H9 (cell line): ENCODE results near the gene THBS1. TPM values are rescaled to one million over a fixed set of nuclear protein-coding genes. Genes with fewer than 3 reads are reported as not detected.
A peak's percentile ranks its signal among the peaks of the same experiment; 100 is the strongest.

Experiments used
- DNase-seq: peaks from one replicate; pipeline ENCODE4 v3.0.0-alpha.2; 2017
- H2AFZ ChIP-seq: one replicate; pipeline ENCODE4 v1.6.1; 2013; ENCODE audit warnings: mild to moderate bottlenecking, low read length, control low read depth, moderate library complexity
- H2AK5ac ChIP-seq: 2 replicates; pipeline ENCODE4 v1.6.1; 2013; ENCODE audit warnings: low read length, control low read depth, mixed read lengths; ENCODE audit not compliant: insufficient read length
- H2BK120ac ChIP-seq: one replicate; pipeline ENCODE4 v1.6.1; 2013; ENCODE audit warnings: low read depth, mild to moderate bottlenecking, low read length, control low read depth, inconsistent platforms; ENCODE audit not compliant: poor library complexity, severe bottlenecking
- H2BK12ac ChIP-seq: 2 replicates; pipeline ENCODE4 v1.6.1; 2013; ENCODE audit warnings: low read length, control low read depth, mixed read lengths, low read depth; ENCODE audit not compliant: insufficient read length
- H2BK15ac ChIP-seq: 2 replicates; pipeline ENCODE4 v1.6.1; 2013; ENCODE audit warnings: low read depth, low read length, control low read depth
- H2BK20ac ChIP-seq: one replicate; pipeline ENCODE4 v1.6.1; 2013; ENCODE audit warnings: low read depth, mild to moderate bottlenecking, low read length, control low read depth, inconsistent platforms; ENCODE audit not compliant: poor library complexity, severe bottlenecking
- H2BK5ac ChIP-seq: 2 replicates; pipeline ENCODE4 v1.6.1; 2013; ENCODE audit warnings: low read length, control low read depth, mixed read lengths; ENCODE audit not compliant: insufficient read length
- H3K14ac ChIP-seq: 2 replicates; pipeline ENCODE4 v1.6.1; 2013; ENCODE audit warnings: low read length, control low read depth; ENCODE audit not compliant: insufficient read depth
- H3K18ac ChIP-seq: 2 replicates; pipeline ENCODE4 v1.6.1; 2013; ENCODE audit warnings: low read depth, mild to moderate bottlenecking, mixed read lengths, low read length, control low read depth; ENCODE audit not compliant: insufficient read length
- H3K23ac ChIP-seq: 2 replicates; pipeline ENCODE4 v1.6.1; 2013; ENCODE audit warnings: low read length, control low read depth, mixed read lengths, low read depth; ENCODE audit not compliant: insufficient read length
- H3K23me2 ChIP-seq: 2 replicates; pipeline ENCODE4 v1.6.1; 2013; ENCODE audit warnings: low read depth, mild to moderate bottlenecking, mixed read lengths, low read length, control low read depth; ENCODE audit not compliant: insufficient read length, poor library complexity, severe bottlenecking
- H3K27ac ChIP-seq: 2 replicates; pipeline ENCODE4 v1.5.1; 2013; ENCODE audit warnings: low read length, control low read depth, mixed read lengths, low read depth; ENCODE audit not compliant: insufficient read length
- H3K27me3 ChIP-seq: 2 replicates; pipeline ENCODE4 v1.6.1; 2013; ENCODE audit warnings: low read length, control low read depth, inconsistent platforms; ENCODE audit not compliant: insufficient read depth
- H3K4ac ChIP-seq: 2 replicates; pipeline ENCODE4 v1.6.1; 2013; ENCODE audit warnings: low read depth, mild to moderate bottlenecking, control low read depth, inconsistent platforms, low read length, moderate library complexity
- H3K4me1 ChIP-seq: 2 replicates; pipeline ENCODE4 v1.6.1; 2013; ENCODE audit warnings: low read length, control low read depth, inconsistent platforms; ENCODE audit not compliant: insufficient read depth
- H3K4me2 ChIP-seq: 2 replicates; pipeline ENCODE4 v1.6.1; 2013; ENCODE audit warnings: low read length, control low read depth, mixed read lengths; ENCODE audit not compliant: insufficient read length, insufficient read depth
- H3K56ac ChIP-seq: 2 replicates; pipeline ENCODE4 v1.6.1; 2013; ENCODE audit warnings: low read depth, mild to moderate bottlenecking, mixed read lengths, low read length, control low read depth; ENCODE audit not compliant: insufficient read length
- H3K79me1 ChIP-seq: 2 replicates; pipeline ENCODE4 v1.6.1; 2013; ENCODE audit warnings: low read depth, mild to moderate bottlenecking, moderate library complexity, low read length, control low read depth, inconsistent platforms; ENCODE audit not compliant: insufficient read depth, poor library complexity, severe bottlenecking
- H3K79me2 ChIP-seq: 2 replicates; pipeline ENCODE4 v1.6.1; 2013; ENCODE audit warnings: low read length, control low read depth, inconsistent platforms; ENCODE audit not compliant: insufficient read depth
- H3K9ac ChIP-seq: 2 replicates; pipeline ENCODE4 v1.6.1; 2013; ENCODE audit warnings: low read length, control low read depth, mixed read lengths; ENCODE audit not compliant: insufficient read length; ENCODE audit errors: extremely low read depth
- H3K9me3 ChIP-seq: one replicate; pipeline ENCODE4 v1.6.1; 2013; ENCODE audit warnings: low read depth, low read length, inconsistent platforms; ENCODE audit not compliant: control insufficient read depth
- H3T11ph ChIP-seq: one replicate; pipeline ENCODE4 v1.6.1; 2013; ENCODE audit warnings: mild to moderate bottlenecking, low read length, control low read depth, inconsistent platforms
- H4K20me1 ChIP-seq: one replicate; pipeline ENCODE4 v1.6.1; 2013; ENCODE audit not compliant: control insufficient read depth, insufficient read length, insufficient read depth
- H4K5ac ChIP-seq: 2 replicates; pipeline ENCODE4 v1.6.1; 2013; ENCODE audit warnings: low read depth, mild to moderate bottlenecking, mixed read lengths, low read length, control low read depth; ENCODE audit not compliant: insufficient read length
- H4K8ac ChIP-seq: replicated peaks from 2 replicates; pipeline ENCODE4 v1.6.1; 2013; ENCODE audit warnings: low read length, control low read depth, mixed read lengths, low read depth; ENCODE audit not compliant: insufficient read length
- H4K91ac ChIP-seq: 2 replicates; pipeline ENCODE4 v1.6.1; 2013; ENCODE audit warnings: low read depth, mild to moderate bottlenecking, moderate library complexity, mixed read lengths, low read length, control low read depth; ENCODE audit not compliant: insufficient read length
- H3K27ac Mint-ChIP-seq, 3 experiments: 2 replicates in 2 of 3; 3 replicates in 1 of 3; pipeline ENCODE4 v1.8.0; 2020 to 2021; ENCODE audit warnings: mixed read lengths in 3 of 3, mild to moderate bottlenecking in 1 of 3, moderate library complexity in 1 of 3
- H3K27me3 Mint-ChIP-seq: 2 replicates; pipeline ENCODE4 v1.8.0; 2021; ENCODE audit warnings: low read depth, mild to moderate bottlenecking, moderate library complexity, mixed read lengths
- H3K36me3 Mint-ChIP-seq, 3 experiments: 2 replicates in 2 of 3; 3 replicates in 1 of 3; pipeline ENCODE4 v1.8.0; 2020 to 2021; ENCODE audit warnings: low read depth in 3 of 3, mixed read lengths in 3 of 3; ENCODE audit not compliant: insufficient read depth in 1 of 3
- H3K4me1 Mint-ChIP-seq, 2 experiments: 2 replicates each; pipeline ENCODE4 v1.8.0; 2020; ENCODE audit warnings: mixed read lengths in 2 of 2
- H3K4me3 Mint-ChIP-seq, 2 experiments: 2 replicates in 1 of 2; 3 replicates in 1 of 2; pipeline ENCODE4 v1.8.0; 2020 to 2021; ENCODE audit warnings: mild to moderate bottlenecking in 2 of 2, mixed read lengths in 2 of 2, moderate library complexity in 1 of 2
- H3K9me3 Mint-ChIP-seq, 2 experiments: 2 replicates in 1 of 2; 3 replicates in 1 of 2; pipeline ENCODE4 v1.8.0; 2020; ENCODE audit warnings: mild to moderate bottlenecking in 2 of 2, mixed read lengths in 2 of 2, moderate library complexity in 1 of 2
- CTCF ChIP-seq: fragments of 200-600 bp; sonication (generic); conservative IDR thresholded peaks from 3 replicates; pipeline ENCODE4 v1.8.0; 2021; ENCODE audit warnings: antibody characterized with exemption, mild to moderate bottlenecking
- WGBS: extraction: QIAGEN DNeasy Blood & Tissue Kit; methylation state at CpG from one replicate; pipeline ENCODE4 v1.1.7; 2013; ENCODE audit warnings: missing lambda C conversion rate, low lambda C conversion rate, mixed read lengths; ENCODE audit not compliant: insufficient read length; ENCODE audit errors: extremely low coverage; 5-methylcytosine and 5-hydroxymethylcytosine counted together
- total RNA-seq: library from RNA; stranded (reverse); gene quantifications from 2 replicates; pipeline ENCODE4 v1.2.1, GENCODE V29; 2021

The THBS1 gene
- total RNA-seq, 1 experiment from 2014 or later: 72.1 TPM

- H4K20me1 ChIP-seq: no peaks in the 10 kb centered on the region
- H4K91ac ChIP-seq: no peak overlapping the region
- no peak overlapping the region for H3K4me2 ChIP-seq
- no peaks in the 10 kb centered on the region for H3K9me3 Mint-ChIP-seq
- peaks cover 5 to 7% of the 10 kb centered on the region in 2 experiments for H3K4me1 Mint-ChIP-seq
- H3K14ac ChIP-seq: no peak overlapping the region
- no peaks in the 10 kb centered on the region for H3K27me3 ChIP-seq
- H3K27me3 Mint-ChIP-seq: no peaks in the 10 kb centered on the region
- no peaks in the 10 kb centered on the region for H3K4me1 ChIP-seq
- H3T11ph ChIP-seq: no peak overlapping the region
- H4K5ac ChIP-seq: no peak overlapping the region
- H2BK120ac ChIP-seq: no peak overlapping the region
- H2BK15ac ChIP-seq: no peak overlapping the region
- H3K27ac Mint-ChIP-seq: peak overlapping the region in 2 of 3 experiments; percentile 50 to 70; a peak in 2 of 7 replicates
- no peak overlapping the region for H2BK12ac ChIP-seq
- peaks cover 31 to 57% (median 55%) of the 10 kb centered on the region in 3 experiments; a peak in 6 of 7 replicates for H3K36me3 Mint-ChIP-seq
- no peak overlapping the region for H2BK5ac ChIP-seq
- H3K9me3 ChIP-seq: no peaks in the 10 kb centered on the region
- no peak for DNase-seq
- no peaks in the 10 kb centered on the region for H3K79me2 ChIP-seq
- H2AK5ac ChIP-seq: no peak overlapping the region
- no peak overlapping the region for H4K8ac ChIP-seq
- H3K56ac ChIP-seq: no peak overlapping the region
- TF ChIP-seq CTCF: no peak
- no peak overlapping the region for H3K27ac ChIP-seq
- WGBS: no CpG with 5 or more reads among the region's 8 CpGs
- no peak overlapping the region for H3K9ac ChIP-seq
- no peak overlapping the region for H2AFZ ChIP-seq
- H3K4me3 Mint-ChIP-seq: no peak overlapping the region
- no peak overlapping the region for H3K4ac ChIP-seq
- no peak overlapping the region for H3K18ac ChIP-seq
- no peaks in the 10 kb centered on the region for H3K23me2 ChIP-seq
- H2BK20ac ChIP-seq: no peak overlapping the region
- no peaks in the 10 kb centered on the region for H3K79me1 ChIP-seq
- no peak overlapping the region for H3K23ac ChIP-seq
Measured at GRCh38 chr15:39595338-39596221, 14.7 kb downstream of the THBS1 start.
